Cardiac atrium fibroblast (primary cell): Measurements from ENCODE around the gene GRPR. TPM values are rescaled to one million over a fixed set of nuclear protein-coding genes. Genes with fewer than 3 reads are reported as not detected.

Source experiments
- total RNA-seq: library from RNA; depleted of rRNA; stranded (reverse); fragments of >200 nt; gene quantifications from 2 replicates; pipeline ENCODE4 v1.2.3, GENCODE V29; 2015

GRPR gene
- not detected in 2 replicates for total RNA-seq

GRCh38 chrX:16123222-16123786 lies at the start of gene GRPR:
Gene GRPR (plus strand): TSS chrX:16123565. CDS start chrX:16123954, 389 bp downstream.

DNA sequence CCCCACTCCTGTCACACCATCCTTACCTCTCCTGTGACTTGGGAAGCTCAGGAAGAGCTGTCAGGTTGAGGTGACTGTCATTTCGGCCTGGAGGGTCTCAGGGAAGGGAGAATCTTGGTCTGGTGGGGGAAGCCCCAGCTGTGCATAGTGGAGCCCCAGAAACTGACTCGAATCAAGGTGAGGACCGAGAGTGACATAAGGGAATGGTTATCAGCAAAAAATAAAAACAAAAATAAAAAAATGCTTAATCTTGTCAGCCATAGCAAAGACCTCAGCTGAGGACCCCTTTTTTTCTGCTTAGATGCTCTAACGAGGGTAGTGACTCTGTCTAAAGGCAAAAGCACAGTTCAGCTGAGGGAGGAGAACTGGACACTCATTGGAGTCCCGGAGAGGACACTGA lies 43.8 kb downstream of the GRPR start, which contains the start of gene MAGEB17:
TSS of gene MAGEB17 (plus strand) at position 301 of the 400 bp plus-strand sequence. CDS start 2,902 bp downstream, outside the sequence.

Other genes with a start within 250 kb of the GRPR start
- gene MAGEB17, start 43.9 kb downstream of the GRPR start, total RNA-seq: not detected in 2 replicates